ENCODE results near the gene XPO4.

DNA sequence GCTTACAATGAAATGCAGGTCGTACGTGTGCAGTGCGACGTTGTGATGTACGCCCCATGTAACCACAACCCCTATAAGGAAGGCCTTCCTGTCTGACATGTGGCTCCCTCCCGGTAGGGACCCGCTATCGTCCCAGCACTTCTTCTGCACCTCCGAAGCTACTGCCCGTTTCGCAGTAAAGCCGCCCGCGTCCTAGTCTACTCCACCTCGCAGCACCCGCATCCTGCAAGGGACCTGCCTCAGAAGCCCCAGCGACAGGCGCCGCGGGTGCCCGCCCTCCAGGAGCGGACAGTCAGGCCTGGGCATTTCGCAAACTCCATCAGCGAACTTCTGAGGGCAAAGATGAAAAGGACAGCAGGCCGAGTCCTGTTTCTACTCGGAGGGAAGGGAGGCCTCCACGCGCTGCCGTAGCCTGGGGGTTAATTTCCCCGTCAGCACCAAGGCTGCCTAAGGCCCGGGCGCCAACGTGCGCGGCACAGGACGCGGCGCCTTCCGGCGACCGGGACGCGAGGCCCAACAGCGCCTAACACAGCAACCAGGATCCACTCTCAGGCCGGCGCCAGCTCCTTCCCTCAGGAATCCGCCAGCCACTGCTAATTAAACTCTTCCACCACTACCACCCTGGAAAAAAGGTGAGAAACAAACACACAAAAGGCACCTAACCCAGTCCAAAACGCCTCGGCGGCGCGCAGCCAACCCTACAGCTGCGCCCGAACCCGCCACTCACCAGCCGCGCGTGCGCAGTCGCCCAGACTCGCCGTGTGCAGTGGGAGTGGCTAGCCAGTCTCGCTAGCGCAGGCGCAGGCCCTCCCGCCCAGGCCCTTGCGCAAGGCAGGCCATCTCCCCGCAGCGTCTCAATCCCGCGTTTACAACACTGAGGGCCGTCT lies 129.1 kb downstream of the XPO4 start, which contains the start of gene EEF1AKMT1:
- TF ChIP-seq, protein P1, sequence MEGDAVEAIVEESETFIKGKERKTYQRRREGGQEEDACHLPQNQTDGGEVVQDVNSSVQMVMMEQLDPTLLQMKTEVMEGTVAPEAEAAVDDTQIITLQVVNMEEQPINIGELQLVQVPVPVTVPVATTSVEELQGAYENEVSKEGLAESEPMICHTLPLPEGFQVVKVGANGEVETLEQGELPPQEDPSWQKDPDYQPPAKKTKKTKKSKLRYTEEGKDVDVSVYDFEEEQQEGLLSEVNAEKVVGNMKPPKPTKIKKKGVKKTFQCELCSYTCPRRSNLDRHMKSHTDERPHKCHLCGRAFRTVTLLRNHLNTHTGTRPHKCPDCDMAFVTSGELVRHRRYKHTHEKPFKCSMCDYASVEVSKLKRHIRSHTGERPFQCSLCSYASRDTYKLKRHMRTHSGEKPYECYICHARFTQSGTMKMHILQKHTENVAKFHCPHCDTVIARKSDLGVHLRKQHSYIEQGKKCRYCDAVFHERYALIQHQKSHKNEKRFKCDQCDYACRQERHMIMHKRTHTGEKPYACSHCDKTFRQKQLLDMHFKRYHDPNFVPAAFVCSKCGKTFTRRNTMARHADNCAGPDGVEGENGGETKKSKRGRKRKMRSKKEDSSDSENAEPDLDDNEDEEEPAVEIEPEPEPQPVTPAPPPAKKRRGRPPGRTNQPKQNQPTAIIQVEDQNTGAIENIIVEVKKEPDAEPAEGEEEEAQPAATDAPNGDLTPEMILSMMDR (IDR thresholded peaks at IDR 0.05; ENCODE audit: insufficient read depth, low read length) = no peak
- peak; percentile 92 for TF ChIP-seq POLR2AphosphoS5 (IDR thresholded peaks at IDR 0.05; ENCODE audit: low read depth)
- TF ChIP-seq GABPA (IDR thresholded peaks at IDR 0.05; ENCODE audit: low read depth) = peak; percentile 17; the same call in 1 of the 2 replicates
- TF ChIP-seq, protein P2, sequence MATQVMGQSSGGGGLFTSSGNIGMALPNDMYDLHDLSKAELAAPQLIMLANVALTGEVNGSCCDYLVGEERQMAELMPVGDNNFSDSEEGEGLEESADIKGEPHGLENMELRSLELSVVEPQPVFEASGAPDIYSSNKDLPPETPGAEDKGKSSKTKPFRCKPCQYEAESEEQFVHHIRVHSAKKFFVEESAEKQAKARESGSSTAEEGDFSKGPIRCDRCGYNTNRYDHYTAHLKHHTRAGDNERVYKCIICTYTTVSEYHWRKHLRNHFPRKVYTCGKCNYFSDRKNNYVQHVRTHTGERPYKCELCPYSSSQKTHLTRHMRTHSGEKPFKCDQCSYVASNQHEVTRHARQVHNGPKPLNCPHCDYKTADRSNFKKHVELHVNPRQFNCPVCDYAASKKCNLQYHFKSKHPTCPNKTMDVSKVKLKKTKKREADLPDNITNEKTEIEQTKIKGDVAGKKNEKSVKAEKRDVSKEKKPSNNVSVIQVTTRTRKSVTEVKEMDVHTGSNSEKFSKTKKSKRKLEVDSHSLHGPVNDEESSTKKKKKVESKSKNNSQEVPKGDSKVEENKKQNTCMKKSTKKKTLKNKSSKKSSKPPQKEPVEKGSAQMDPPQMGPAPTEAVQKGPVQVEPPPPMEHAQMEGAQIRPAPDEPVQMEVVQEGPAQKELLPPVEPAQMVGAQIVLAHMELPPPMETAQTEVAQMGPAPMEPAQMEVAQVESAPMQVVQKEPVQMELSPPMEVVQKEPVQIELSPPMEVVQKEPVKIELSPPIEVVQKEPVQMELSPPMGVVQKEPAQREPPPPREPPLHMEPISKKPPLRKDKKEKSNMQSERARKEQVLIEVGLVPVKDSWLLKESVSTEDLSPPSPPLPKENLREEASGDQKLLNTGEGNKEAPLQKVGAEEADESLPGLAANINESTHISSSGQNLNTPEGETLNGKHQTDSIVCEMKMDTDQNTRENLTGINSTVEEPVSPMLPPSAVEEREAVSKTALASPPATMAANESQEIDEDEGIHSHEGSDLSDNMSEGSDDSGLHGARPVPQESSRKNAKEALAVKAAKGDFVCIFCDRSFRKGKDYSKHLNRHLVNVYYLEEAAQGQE (IDR thresholded peaks at IDR 0.05; ENCODE audit: insufficient replicate concordance, low read depth) = peak; percentile 33
- no peak; the same call in 1 of the 2 replicates for TF ChIP-seq SPI1 (IDR thresholded peaks at IDR 0.05; ENCODE audit: borderline replicate concordance, low read depth)
